Neural progenitor cell (in vitro differentiated cells): ENCODE results near the gene SNX1. TPM values are rescaled to one million over a fixed set of nuclear protein-coding genes. Genes with fewer than 3 reads are reported as not detected.
A peak's percentile ranks its signal among the peaks of the same experiment; 100 is the strongest.

Source experiments
- DNase-seq: peaks from one replicate; pipeline ENCODE4 v3.0.0-alpha.2; 2016; ENCODE audit warnings: low spot score
- H2AFZ ChIP-seq: fragments of 200-600 bp; sonication (generic); replicated peaks from 2 replicates; pipeline ENCODE4 v1.6.1; 2016; ENCODE audit warnings: antibody characterized with exemption
- H3F3A ChIP-seq: fragments of 200-600 bp; sonication (generic); 2 replicates; pipeline ENCODE4 v1.6.1; 2016; ENCODE audit warnings: antibody characterized with exemption, low read depth
- H3K27ac ChIP-seq: fragments of 200-600 bp; sonication (generic); 2 replicates; pipeline ENCODE4 v1.5.1; 2016; ENCODE audit warnings: mild to moderate bottlenecking
- H3K27me3 ChIP-seq: fragments of 200-600 bp; sonication (generic); 2 replicates; pipeline ENCODE4 v1.6.1; 2016; ENCODE audit warnings: mild to moderate bottlenecking, moderate library complexity
- H3K36me3 ChIP-seq: fragments of 200-600 bp; sonication (generic); 2 replicates; pipeline ENCODE4 v1.5.1; 2016
- H3K4me1 ChIP-seq: fragments of 200-600 bp; sonication (generic); 2 replicates; pipeline ENCODE4 v1.6.1; 2016; ENCODE audit warnings: mixed run types
- H3K4me2 ChIP-seq: fragments of 200-600 bp; sonication (generic); 2 replicates; pipeline ENCODE4 v1.6.1; 2016
- H3K4me3 ChIP-seq: fragments of 200-600 bp; sonication (generic); 2 replicates; pipeline ENCODE4 v1.5.1; 2016
- H3K79me2 ChIP-seq: fragments of 200-600 bp; sonication (generic); 2 replicates; pipeline ENCODE4 v1.6.1; 2016; ENCODE audit warnings: low read depth
- H3K9ac ChIP-seq: fragments of 200-600 bp; sonication (generic); 2 replicates; pipeline ENCODE4 v1.6.1; 2016
- H3K9me3 ChIP-seq: fragments of 200-600 bp; sonication (generic); 2 replicates; pipeline ENCODE4 v1.5.1; 2016; ENCODE audit warnings: low read depth
- H4K20me1 ChIP-seq: fragments of 200-600 bp; sonication (generic); 2 replicates; pipeline ENCODE4 v1.6.1; 2016; ENCODE audit warnings: low read depth
- H3K27ac Mint-ChIP-seq: 3 replicates; pipeline ENCODE4 v1.8.0; 2021; ENCODE audit warnings: mixed read lengths
- H3K27me3 Mint-ChIP-seq: 2 replicates; pipeline ENCODE4 v1.8.0; 2022; ENCODE audit warnings: low read depth, mild to moderate bottlenecking, inconsistent platforms, moderate library complexity, mixed read lengths; ENCODE audit not compliant: insufficient read depth
- H3K36me3 Mint-ChIP-seq: 3 replicates; pipeline ENCODE4 v1.8.0; 2021; ENCODE audit warnings: mixed read lengths
- H3K4me1 Mint-ChIP-seq: 3 replicates; pipeline ENCODE4 v1.8.0; 2021; ENCODE audit warnings: mixed read lengths
- H3K4me3 Mint-ChIP-seq: 3 replicates; pipeline ENCODE4 v1.8.0; 2021; ENCODE audit warnings: mild to moderate bottlenecking, moderate library complexity, mixed read lengths
- H3K9me3 Mint-ChIP-seq: 3 replicates; pipeline ENCODE4 v1.8.0; 2020; ENCODE audit warnings: mixed read lengths
- EZH2 ChIP-seq: fragments of 200-600 bp; sonication (generic); IDR thresholded peaks from 2 replicates; pipeline ENCODE4 v1.6.1; 2017; ENCODE audit warnings: antibody characterized with exemption, mild to moderate bottlenecking, moderate library complexity
- EZH2phosphoT487 ChIP-seq: fragments of 200-600 bp; sonication (generic); IDR thresholded peaks from 2 replicates; pipeline ENCODE4 v1.6.1; 2017; ENCODE audit warnings: antibody characterized with exemption
- total RNA-seq: library from RNA; depleted of rRNA; stranded (reverse); fragments of >200 nt; gene quantifications from 2 replicates; pipeline ENCODE4 v1.2.3, GENCODE V29; 2015; ENCODE audit warnings: low replicate concordance
- TF ChIP-seq, protein P1 (sequence below): fragments of 200-600 bp; sonication (generic); IDR thresholded peaks from 2 replicates; pipeline ENCODE4 v1.5.1; 2017; ENCODE audit warnings: antibody characterized with exemption, mild to moderate bottlenecking

Gene SNX1
- total RNA-seq, 1 donor from 2014 or later: 24.0 TPM

- H3K4me3 ChIP-seq: no peak overlapping the region
- Mint-ChIP-seq H3K27me3 (no peaks in the 10 kb centered on the region), H3K9me3 (no peaks in the 10 kb centered on the region), H3K4me3 (no peak overlapping the region), H3K4me1 (peaks cover 20% of the 10 kb centered on the region), H3K27ac (no peak overlapping the region), H3K36me3 (peaks cover 9% of the 10 kb centered on the region)
- H3K27ac ChIP-seq: no peak overlapping the region
- no peak for TF ChIP-seq EZH2
- TF ChIP-seq EZH2phosphoT487: no peak
- TF ChIP-seq, protein P1, sequence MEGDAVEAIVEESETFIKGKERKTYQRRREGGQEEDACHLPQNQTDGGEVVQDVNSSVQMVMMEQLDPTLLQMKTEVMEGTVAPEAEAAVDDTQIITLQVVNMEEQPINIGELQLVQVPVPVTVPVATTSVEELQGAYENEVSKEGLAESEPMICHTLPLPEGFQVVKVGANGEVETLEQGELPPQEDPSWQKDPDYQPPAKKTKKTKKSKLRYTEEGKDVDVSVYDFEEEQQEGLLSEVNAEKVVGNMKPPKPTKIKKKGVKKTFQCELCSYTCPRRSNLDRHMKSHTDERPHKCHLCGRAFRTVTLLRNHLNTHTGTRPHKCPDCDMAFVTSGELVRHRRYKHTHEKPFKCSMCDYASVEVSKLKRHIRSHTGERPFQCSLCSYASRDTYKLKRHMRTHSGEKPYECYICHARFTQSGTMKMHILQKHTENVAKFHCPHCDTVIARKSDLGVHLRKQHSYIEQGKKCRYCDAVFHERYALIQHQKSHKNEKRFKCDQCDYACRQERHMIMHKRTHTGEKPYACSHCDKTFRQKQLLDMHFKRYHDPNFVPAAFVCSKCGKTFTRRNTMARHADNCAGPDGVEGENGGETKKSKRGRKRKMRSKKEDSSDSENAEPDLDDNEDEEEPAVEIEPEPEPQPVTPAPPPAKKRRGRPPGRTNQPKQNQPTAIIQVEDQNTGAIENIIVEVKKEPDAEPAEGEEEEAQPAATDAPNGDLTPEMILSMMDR: no peak
- peaks cover 19% of the 10 kb centered on the region for H3F3A ChIP-seq
- H3K79me2 ChIP-seq: peaks cover 14% of the 10 kb centered on the region
- H4K20me1 ChIP-seq: peaks cover 5% of the 10 kb centered on the region
- no peak for DNase-seq
- H3K36me3 ChIP-seq: no peaks in the 10 kb centered on the region
- H3K4me2 ChIP-seq: no peak overlapping the region
- H3K27me3 ChIP-seq: no peaks in the 10 kb centered on the region
- H3K4me1 ChIP-seq: peaks cover 15% of the 10 kb centered on the region
- no peaks in the 10 kb centered on the region for H3K9me3 ChIP-seq
- H2AFZ ChIP-seq: no peak overlapping the region
- no peak overlapping the region for H3K9ac ChIP-seq
These were observed 70.5 kb downstream of the SNX1 start for GRCh38 chr15:64166102-64166890.

- TF ChIP-seq EZH2phosphoT487: no peak
- TF ChIP-seq, protein P1: no peak
- no peak for TF ChIP-seq EZH2
- H3K9me3 ChIP-seq: no peaks in the 10 kb centered on the region
- Mint-ChIP-seq H3K4me1 (peaks cover 25% of the 10 kb centered on the region), H3K36me3 (peaks cover 4% of the 10 kb centered on the region), H3K4me3 (peak overlapping the region; percentile 44), H3K27me3 (no peaks in the 10 kb centered on the region), H3K27ac (no peak overlapping the region), H3K9me3 (no peaks in the 10 kb centered on the region)
- H3K4me3 ChIP-seq: no peak overlapping the region
- H3K9ac ChIP-seq: no peak overlapping the region
- H3K4me1 ChIP-seq: no peaks in the 10 kb centered on the region
- H3K27ac ChIP-seq: no peak overlapping the region
- H3K79me2 ChIP-seq: no peaks in the 10 kb centered on the region
- H2AFZ ChIP-seq: no peak overlapping the region
- H4K20me1 ChIP-seq: no peaks in the 10 kb centered on the region
- H3K36me3 ChIP-seq: peaks cover 2% of the 10 kb centered on the region
- no peak for DNase-seq
- no peak overlapping the region for H3K4me2 ChIP-seq
- H3K27me3 ChIP-seq: no peaks in the 10 kb centered on the region
- no peaks in the 10 kb centered on the region for H3F3A ChIP-seq
These were observed 84.5 kb downstream of the SNX1 start for GRCh38 chr15:64180235-64180824.

GRCh38 chr15:64182859-64183370 lies 87.1 kb downstream of the SNX1 start:
- peaks cover 3% of the 10 kb centered on the region for H3K36me3 Mint-ChIP-seq
- H3K4me1 ChIP-seq: no peaks in the 10 kb centered on the region

More at GRCh38 chr15:64182859-64183370, 87.1 kb downstream of the SNX1 start:
- H2AFZ ChIP-seq: no peak overlapping the region
- Mint-ChIP-seq H3K4me3 (no peak overlapping the region), H3K27me3 (no peaks in the 10 kb centered on the region), H3K4me1 (peaks cover 25% of the 10 kb centered on the region), H3K9me3 (no peaks in the 10 kb centered on the region), H3K27ac (no peak overlapping the region)
- no peak overlapping the region for H3K9ac ChIP-seq
- no peak overlapping the region for H3K4me2 ChIP-seq
- no peak overlapping the region for H3K4me3 ChIP-seq
- TF ChIP-seq EZH2 (no peak), EZH2phosphoT487 (no peak)
- TF ChIP-seq, protein P1: no peak
- no peaks in the 10 kb centered on the region for H3K9me3 ChIP-seq
- peaks cover 2% of the 10 kb centered on the region for H3K36me3 ChIP-seq
- no peaks in the 10 kb centered on the region for H3F3A ChIP-seq
- H4K20me1 ChIP-seq: no peaks in the 10 kb centered on the region
- DNase-seq: no peak
- no peaks in the 10 kb centered on the region for H3K27me3 ChIP-seq
- no peaks in the 10 kb centered on the region for H3K79me2 ChIP-seq
- H3K27ac ChIP-seq: no peak overlapping the region
